ENCODE data around the gene OR11G2.

DNA sequence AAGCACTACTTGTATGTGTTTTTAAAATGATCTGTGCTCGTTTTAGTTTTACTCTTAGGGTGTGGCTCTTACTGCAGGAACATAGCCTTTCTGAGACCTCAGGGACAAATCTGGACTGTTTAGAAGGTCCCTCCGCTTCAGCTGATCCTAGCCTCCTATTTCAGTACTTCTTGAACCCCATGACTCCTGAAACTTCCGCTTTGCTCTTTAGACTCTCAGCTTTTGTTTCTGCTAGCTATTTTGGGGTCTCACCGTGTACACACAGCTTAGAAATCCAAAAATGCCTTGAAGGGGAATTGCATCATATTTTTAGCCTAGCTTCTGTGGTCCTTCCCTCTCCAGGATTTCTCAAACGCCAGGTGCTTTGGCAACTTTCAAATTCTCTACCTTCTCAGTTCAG lies 8.3 kb downstream of the OR11G2 start:
- no peak for TF ChIP-seq POLR2A (IDR thresholded peaks at IDR 0.05)
- TF ChIP-seq, protein P1, sequence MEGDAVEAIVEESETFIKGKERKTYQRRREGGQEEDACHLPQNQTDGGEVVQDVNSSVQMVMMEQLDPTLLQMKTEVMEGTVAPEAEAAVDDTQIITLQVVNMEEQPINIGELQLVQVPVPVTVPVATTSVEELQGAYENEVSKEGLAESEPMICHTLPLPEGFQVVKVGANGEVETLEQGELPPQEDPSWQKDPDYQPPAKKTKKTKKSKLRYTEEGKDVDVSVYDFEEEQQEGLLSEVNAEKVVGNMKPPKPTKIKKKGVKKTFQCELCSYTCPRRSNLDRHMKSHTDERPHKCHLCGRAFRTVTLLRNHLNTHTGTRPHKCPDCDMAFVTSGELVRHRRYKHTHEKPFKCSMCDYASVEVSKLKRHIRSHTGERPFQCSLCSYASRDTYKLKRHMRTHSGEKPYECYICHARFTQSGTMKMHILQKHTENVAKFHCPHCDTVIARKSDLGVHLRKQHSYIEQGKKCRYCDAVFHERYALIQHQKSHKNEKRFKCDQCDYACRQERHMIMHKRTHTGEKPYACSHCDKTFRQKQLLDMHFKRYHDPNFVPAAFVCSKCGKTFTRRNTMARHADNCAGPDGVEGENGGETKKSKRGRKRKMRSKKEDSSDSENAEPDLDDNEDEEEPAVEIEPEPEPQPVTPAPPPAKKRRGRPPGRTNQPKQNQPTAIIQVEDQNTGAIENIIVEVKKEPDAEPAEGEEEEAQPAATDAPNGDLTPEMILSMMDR (IDR thresholded peaks at IDR 0.05), result no peak

All from sigmoid colon (tissue), 3 donors.